ENCODE results near the gene TMEM161A.
"Not testable (repeated sequence)": the region's sequence is repeated elsewhere in the genome, so short reads cannot be mapped to it uniquely, and the experiment has no call there.

- not testable (repeated sequence) for TF ChIP-seq ZNF274 (IDR thresholded peaks at IDR 0.05; ENCODE audit: low read depth, low read length); YY1 (IDR thresholded peaks at IDR 0.05; ENCODE audit: insufficient read depth, insufficient read length); SUZ12 (IDR thresholded peaks at IDR 0.05; ENCODE audit: extremely low read depth, insufficient read depth, insufficient read length)
Observed at GRCh38 chr19:19135713-19136112, 2.6 kb downstream of the TMEM161A start.

All from NT2/D1 (cell line).